ENCODE measurements around the gene PSD.
"Not testable (repeated sequence)": the region's sequence is repeated elsewhere in the genome, so short reads cannot be mapped to it uniquely, and the experiment has no call there.

The PSD gene

GRCh38 chr10:102461187-102462054 lies 42.8 kb upstream of the PSD start:
- DNase-seq (ENCODE audit: low read depth) = no peak
- H3K4me3 ChIP-seq (ENCODE audit: control insufficient read depth, low read depth, low read length) = peak overlapping the region; percentile 41
- TF ChIP-seq CTCF (IDR thresholded peaks at IDR 0.05; ENCODE audit: control insufficient read depth, insufficient read depth, low read depth, low read length, missing control alignments) = no peak

GRCh38 chr10:102460836-102461186 lies 42.2 kb upstream of the PSD start:
- no peak overlapping the region; the same call in 1 of the 2 replicates for H3K4me3 ChIP-seq (ENCODE audit: control insufficient read depth, low read depth, low read length)
- no peak for DNase-seq (ENCODE audit: low read depth)
- TF ChIP-seq CTCF (IDR thresholded peaks at IDR 0.05; ENCODE audit: control insufficient read depth, insufficient read depth, low read depth, low read length, missing control alignments) = no peak

GRCh38 chr10:102458656-102459055 lies 40.1 kb upstream of the PSD start:
- no peak overlapping the region for H3K4me3 ChIP-seq (ENCODE audit: control insufficient read depth, low read depth, low read length)
- TF ChIP-seq CTCF (IDR thresholded peaks at IDR 0.05; ENCODE audit: control insufficient read depth, insufficient read depth, low read depth, low read length, missing control alignments) = no peak
- no peak for DNase-seq (ENCODE audit: low read depth)

- no peak for TF ChIP-seq CTCF (IDR thresholded peaks at IDR 0.05; ENCODE audit: control insufficient read depth, insufficient read depth, low read depth, low read length, missing control alignments)
- H3K4me3 ChIP-seq (ENCODE audit: control insufficient read depth, low read depth, low read length) = no peak overlapping the region
- DNase-seq (ENCODE audit: low read depth) = no peak
These were observed 39.1 kb upstream of the PSD start for GRCh38 chr10:102457591-102458150.

GRCh38 chr10:102455893-102456471 lies 37.4 kb upstream of the PSD start:
- peak; percentile 66 for DNase-seq (ENCODE audit: low read depth)
- TF ChIP-seq CTCF (IDR thresholded peaks at IDR 0.05; ENCODE audit: control insufficient read depth, insufficient read depth, low read depth, low read length, missing control alignments) = no peak
- no peak overlapping the region for H3K4me3 ChIP-seq (ENCODE audit: control insufficient read depth, low read depth, low read length)

- not testable (repeated sequence) for DNase-seq (ENCODE audit: low read depth); H3K4me3 ChIP-seq (ENCODE audit: control insufficient read depth, low read depth, low read length)
These were observed 36.3 kb upstream of the PSD start for GRCh38 chr10:102454662-102455487.
